ENCODE results near the gene MAPK8IP3.

The MAPK8IP3 gene

DNA sequence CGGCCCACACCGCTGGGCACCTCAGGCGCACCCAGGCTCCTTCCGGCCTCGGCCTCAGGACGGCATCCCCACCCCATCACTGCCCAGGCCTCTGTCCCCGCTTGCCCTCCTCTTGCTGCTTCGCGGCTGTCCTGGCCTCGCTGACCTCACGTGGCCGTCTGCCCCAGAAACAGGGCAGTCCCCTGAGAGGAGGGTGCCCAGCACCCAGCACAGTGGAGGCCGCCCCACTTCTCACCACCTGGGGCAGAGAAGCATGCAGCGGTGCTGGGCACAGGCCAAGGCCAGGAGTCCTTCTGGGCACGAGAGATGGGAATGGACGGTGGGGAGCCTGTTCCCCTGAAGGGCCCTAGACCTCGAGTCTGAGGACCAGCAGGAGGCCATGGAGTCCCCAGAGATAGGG, 111.7 kb downstream of the MAPK8IP3 start:
- Histone ChIP-seq H3K18ac (ENCODE audit: low read depth in 1 of 2, low read length in 2 of 2) (no peak overlapping the region), H3K14ac (ENCODE audit: low read length in 2 of 2) (no peak overlapping the region), H3K79me1 (replicated peaks; ENCODE audit: low read length, poor library complexity, severe bottlenecking) (peaks cover 36% of the 10 kb centered on the region), H3K4me3 (ENCODE audit: insufficient read depth in 1 of 2, low read depth in 1 of 2, low read length in 2 of 2) (no peak overlapping the region), H2BK12ac (ENCODE audit: low read length in 2 of 2) (no peak overlapping the region), H3K4me1 (ENCODE audit: control insufficient read depth, insufficient read depth, low read depth, low read length) (peaks cover 5% of the 10 kb centered on the region), H2BK15ac (ENCODE audit: low read depth, poor library complexity, severe bottlenecking) (no peak overlapping the region), H3K23ac (ENCODE audit: low read length in 2 of 2) (no peak overlapping the region), H2AFZ (ENCODE audit: low read depth, low read length) (no peak overlapping the region), H2BK5ac (ENCODE audit: low read depth, low read length, poor library complexity, severe bottlenecking) (no peak overlapping the region), H3K9ac (ENCODE audit: low read length) (no peak overlapping the region), H3K4ac (ENCODE audit: low read depth in 1 of 2, low read length in 2 of 2) (no peak overlapping the region), H4K8ac (ENCODE audit: low read length) (no peak overlapping the region), H3K27me3 (ENCODE audit: control insufficient read depth in 1 of 2, insufficient read depth in 1 of 2, low read length in 2 of 2) (no peaks in the 10 kb centered on the region), H3K36me3 (ENCODE audit: control insufficient read depth in 1 of 2, insufficient read depth in 2 of 2, low read depth in 1 of 2, low read length in 2 of 2) (peaks cover 44 to 73% of the 10 kb centered on the region in 2 experiments), H4K91ac (ENCODE audit: low read length) (no peak overlapping the region), H3K4me2 (ENCODE audit: low read length, poor library complexity, severe bottlenecking) (no peak overlapping the region), H2BK120ac (ENCODE audit: low read depth, low read length) (no peak overlapping the region), H2AK5ac (ENCODE audit: low read length, severe bottlenecking) (no peak overlapping the region), H3K27ac (ENCODE audit: low read length, poor library complexity, severe bottlenecking) (no peak overlapping the region), H3K9me3 (ENCODE audit: control insufficient read depth, low read length) (no peaks in the 10 kb centered on the region)
- no peak for DNase-seq
- WGBS: 95% methylated on average over 17 of the region's 17 CpGs

DNA sequence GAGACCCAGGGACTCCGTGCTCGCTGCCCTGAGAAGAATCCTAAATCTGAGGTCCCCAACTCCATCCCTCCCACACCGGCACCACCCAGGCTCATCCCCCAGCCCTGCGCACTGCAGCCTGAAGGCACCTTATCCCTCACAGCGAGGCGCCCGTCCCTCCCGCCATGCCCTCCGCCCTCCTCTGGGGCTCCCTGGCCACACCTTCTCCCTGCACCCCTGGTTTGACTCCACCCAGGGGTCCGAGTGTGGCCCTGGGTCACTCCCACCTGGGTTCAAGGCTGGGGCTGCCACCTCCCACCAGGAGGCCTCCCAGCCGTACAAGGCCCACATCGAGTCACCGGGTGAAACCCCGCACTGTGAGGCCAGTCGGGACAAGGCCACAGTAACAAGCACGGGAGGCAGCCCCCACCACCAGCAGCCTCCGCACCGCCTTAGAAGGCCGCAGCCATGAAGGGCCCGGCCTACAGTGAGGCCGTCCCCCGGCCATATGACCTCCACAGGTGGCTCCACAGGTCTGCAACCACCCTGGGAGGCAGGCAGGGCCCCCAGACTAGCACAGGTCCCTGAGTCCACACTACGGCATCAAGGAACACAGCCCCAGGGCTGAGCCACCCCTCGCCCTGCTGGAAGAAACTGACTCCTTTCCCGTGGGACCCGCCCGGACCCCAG, 112.3 kb downstream of the MAPK8IP3 start:
- no peaks in the 10 kb centered on the region for H3K9me3 ChIP-seq (ENCODE audit: control insufficient read depth, low read length)
- no peak overlapping the region for H4K91ac ChIP-seq (ENCODE audit: low read length)
- H3K9ac ChIP-seq (ENCODE audit: low read length): no peak overlapping the region
- H3K14ac ChIP-seq (ENCODE audit: low read length in 2 of 2): no peak overlapping the region
- no peak overlapping the region for H2BK12ac ChIP-seq (ENCODE audit: low read length in 2 of 2)
- H2BK5ac ChIP-seq (ENCODE audit: low read depth, low read length, poor library complexity, severe bottlenecking): no peak overlapping the region
- H4K8ac ChIP-seq (ENCODE audit: low read length): no peak overlapping the region
- no peak overlapping the region for H2AK5ac ChIP-seq (ENCODE audit: low read length, severe bottlenecking)
- H3K18ac ChIP-seq (ENCODE audit: low read depth in 1 of 2, low read length in 2 of 2): no peak overlapping the region
- H3K4ac ChIP-seq (ENCODE audit: low read depth in 1 of 2, low read length in 2 of 2): no peak overlapping the region
- no peaks in the 10 kb centered on the region for H3K27me3 ChIP-seq (ENCODE audit: control insufficient read depth in 1 of 2, insufficient read depth in 1 of 2, low read length in 2 of 2)
- no peak overlapping the region for H2BK15ac ChIP-seq (ENCODE audit: low read depth, poor library complexity, severe bottlenecking)
- no peak overlapping the region for H2AFZ ChIP-seq (ENCODE audit: low read depth, low read length)
- no peak overlapping the region for H3K4me3 ChIP-seq (ENCODE audit: insufficient read depth in 1 of 2, low read depth in 1 of 2, low read length in 2 of 2)
- H3K23ac ChIP-seq (ENCODE audit: low read length in 2 of 2): no peak overlapping the region
- DNase-seq: no peak
- H2BK120ac ChIP-seq (ENCODE audit: low read depth, low read length): no peak overlapping the region
- H3K4me1 ChIP-seq (ENCODE audit: control insufficient read depth, insufficient read depth, low read depth, low read length): no peaks in the 10 kb centered on the region
- no peak overlapping the region for H3K4me2 ChIP-seq (ENCODE audit: low read length, poor library complexity, severe bottlenecking)
- peaks cover 39% of the 10 kb centered on the region for H3K79me1 ChIP-seq (replicated peaks; ENCODE audit: low read length, poor library complexity, severe bottlenecking)
- WGBS: 96% methylated on average over 27 of the region's 27 CpGs
- H3K27ac ChIP-seq (ENCODE audit: low read length, poor library complexity, severe bottlenecking): no peak overlapping the region
- peaks cover 44 to 75% of the 10 kb centered on the region in 2 experiments for H3K36me3 ChIP-seq (ENCODE audit: control insufficient read depth in 1 of 2, insufficient read depth in 2 of 2, low read depth in 1 of 2, low read length in 2 of 2)

DNA sequence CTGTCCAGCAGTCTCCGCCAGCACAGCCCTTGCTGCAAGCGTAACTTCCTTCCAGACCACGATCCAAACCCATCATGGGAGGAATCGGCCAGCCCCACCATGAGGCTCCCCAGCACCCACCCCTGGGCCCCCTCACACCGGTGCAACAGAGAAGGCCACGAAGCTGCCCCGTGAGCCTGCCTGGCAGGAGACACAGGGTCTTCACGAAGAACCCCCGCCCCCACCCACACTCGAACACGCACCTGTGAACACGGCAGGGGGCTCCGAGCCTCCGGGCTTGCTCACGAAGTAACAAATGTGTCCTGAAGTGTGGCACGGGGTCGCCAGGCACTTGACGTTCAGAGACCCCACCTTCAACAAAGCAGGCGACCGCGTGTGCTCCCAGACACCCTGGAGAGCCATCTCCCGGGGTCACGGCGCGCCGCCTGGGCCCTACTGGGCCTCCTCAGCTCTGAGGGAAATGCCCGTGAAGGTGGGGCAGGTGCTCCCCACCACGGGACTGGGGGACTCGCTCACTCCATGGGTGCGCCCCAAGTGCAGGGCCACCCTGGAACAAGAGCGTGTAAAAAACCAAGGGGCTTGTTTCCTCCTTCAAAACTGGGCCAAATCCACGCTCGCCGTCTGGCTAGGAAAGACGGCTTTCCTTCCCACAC, 113.0 kb downstream of the MAPK8IP3 start:
- no peak overlapping the region for H3K27ac ChIP-seq (ENCODE audit: low read length, poor library complexity, severe bottlenecking)
- no peak overlapping the region for H2BK120ac ChIP-seq (ENCODE audit: low read depth, low read length)
- no peak overlapping the region for H3K23ac ChIP-seq (ENCODE audit: low read length in 2 of 2)
- H2BK15ac ChIP-seq (ENCODE audit: low read depth, poor library complexity, severe bottlenecking): no peak overlapping the region
- no peak overlapping the region for H3K14ac ChIP-seq (ENCODE audit: low read length in 2 of 2)
- no peak overlapping the region for H3K9ac ChIP-seq (ENCODE audit: low read length)
- no peak overlapping the region for H3K4me3 ChIP-seq (ENCODE audit: insufficient read depth in 1 of 2, low read depth in 1 of 2, low read length in 2 of 2)
- no peak overlapping the region for H2AFZ ChIP-seq (ENCODE audit: low read depth, low read length)
- H3K4me2 ChIP-seq (ENCODE audit: low read length, poor library complexity, severe bottlenecking): no peak overlapping the region
- peaks cover 3% of the 10 kb centered on the region for H3K4me1 ChIP-seq (ENCODE audit: control insufficient read depth, insufficient read depth, low read depth, low read length)
- no peaks in the 10 kb centered on the region for H3K9me3 ChIP-seq (ENCODE audit: control insufficient read depth, low read length)
- H4K8ac ChIP-seq (ENCODE audit: low read length): no peak overlapping the region
- no peak overlapping the region for H4K91ac ChIP-seq (ENCODE audit: low read length)
- DNase-seq: no peak
- H3K18ac ChIP-seq (ENCODE audit: low read depth in 1 of 2, low read length in 2 of 2): no peak overlapping the region
- WGBS: 97% methylated on average over 35 of the region's 35 CpGs
- H3K79me1 ChIP-seq (replicated peaks; ENCODE audit: low read length, poor library complexity, severe bottlenecking): peaks cover 39% of the 10 kb centered on the region
- H2AK5ac ChIP-seq (ENCODE audit: low read length, severe bottlenecking): no peak overlapping the region
- H2BK12ac ChIP-seq (ENCODE audit: low read length in 2 of 2): no peak overlapping the region
- no peaks in the 10 kb centered on the region for H3K27me3 ChIP-seq (ENCODE audit: control insufficient read depth in 1 of 2, insufficient read depth in 1 of 2, low read length in 2 of 2)
- no peak overlapping the region for H3K4ac ChIP-seq (ENCODE audit: low read depth in 1 of 2, low read length in 2 of 2)
- peaks cover 38 to 72% of the 10 kb centered on the region in 2 experiments for H3K36me3 ChIP-seq (ENCODE audit: control insufficient read depth in 1 of 2, insufficient read depth in 2 of 2, low read depth in 1 of 2, low read length in 2 of 2)
- no peak overlapping the region for H2BK5ac ChIP-seq (ENCODE audit: low read depth, low read length, poor library complexity, severe bottlenecking)

DNA sequence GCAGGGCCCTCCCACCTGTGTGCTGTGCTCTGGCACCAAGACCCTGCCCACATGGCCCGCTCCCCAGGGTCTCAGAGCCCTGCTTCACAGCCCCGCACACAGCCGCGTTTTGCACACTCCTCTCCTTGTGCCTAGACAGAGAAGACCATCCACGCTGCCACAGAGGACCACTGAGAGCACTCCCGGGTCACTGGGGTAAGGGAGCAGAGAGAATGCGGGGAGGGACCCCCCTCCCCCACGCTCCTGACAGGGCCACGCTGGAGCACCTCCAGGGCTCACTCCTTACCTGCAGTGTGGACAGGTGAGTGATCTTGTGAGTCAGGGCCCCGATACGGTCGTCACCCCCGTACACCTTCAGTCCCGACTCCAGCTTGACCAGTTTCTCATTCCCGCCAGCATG, 113.6 kb downstream of the MAPK8IP3 start:
- no peak overlapping the region for H4K8ac ChIP-seq (ENCODE audit: low read length)
- no peak overlapping the region for H3K14ac ChIP-seq (ENCODE audit: low read length in 2 of 2)
- H3K4me1 ChIP-seq (ENCODE audit: control insufficient read depth, insufficient read depth, low read depth, low read length): peaks cover 3% of the 10 kb centered on the region
- H3K4me2 ChIP-seq (ENCODE audit: low read length, poor library complexity, severe bottlenecking): no peak overlapping the region
- H3K18ac ChIP-seq (ENCODE audit: low read depth in 1 of 2, low read length in 2 of 2): no peak overlapping the region
- no peak overlapping the region for H2BK15ac ChIP-seq (ENCODE audit: low read depth, poor library complexity, severe bottlenecking)
- no peak overlapping the region for H3K27ac ChIP-seq (ENCODE audit: low read length, poor library complexity, severe bottlenecking)
- no peak overlapping the region for H2AFZ ChIP-seq (ENCODE audit: low read depth, low read length)
- H4K91ac ChIP-seq (ENCODE audit: low read length): no peak overlapping the region
- no peak for DNase-seq
- H2BK12ac ChIP-seq (ENCODE audit: low read length in 2 of 2): no peak overlapping the region
- no peaks in the 10 kb centered on the region for H3K27me3 ChIP-seq (ENCODE audit: control insufficient read depth in 1 of 2, insufficient read depth in 1 of 2, low read length in 2 of 2)
- WGBS: 96% methylated on average over 15 of the region's 15 CpGs
- H2BK120ac ChIP-seq (ENCODE audit: low read depth, low read length): no peak overlapping the region
- H2BK5ac ChIP-seq (ENCODE audit: low read depth, low read length, poor library complexity, severe bottlenecking): no peak overlapping the region
- no peak overlapping the region for H3K23ac ChIP-seq (ENCODE audit: low read length in 2 of 2)
- H2AK5ac ChIP-seq (ENCODE audit: low read length, severe bottlenecking): no peak overlapping the region
- H3K79me1 ChIP-seq (replicated peaks; ENCODE audit: low read length, poor library complexity, severe bottlenecking): peaks cover 39% of the 10 kb centered on the region
- H3K9ac ChIP-seq (ENCODE audit: low read length): no peak overlapping the region
- H3K4ac ChIP-seq (ENCODE audit: low read depth in 1 of 2, low read length in 2 of 2): no peak overlapping the region
- no peak overlapping the region for H3K4me3 ChIP-seq (ENCODE audit: insufficient read depth in 1 of 2, low read depth in 1 of 2, low read length in 2 of 2)
- H3K9me3 ChIP-seq (ENCODE audit: control insufficient read depth, low read length): no peaks in the 10 kb centered on the region
- H3K36me3 ChIP-seq (ENCODE audit: control insufficient read depth in 1 of 2, insufficient read depth in 2 of 2, low read depth in 1 of 2, low read length in 2 of 2): peaks cover 37 to 72% of the 10 kb centered on the region in 2 experiments

Measured in mesenchymal stem cell (in vitro differentiated cells and primary cell).